Measurements from ENCODE around the gene ABI3BP. TPM values are rescaled to one million over a fixed set of nuclear protein-coding genes. Genes with fewer than 3 reads are reported as not detected.
A peak's percentile ranks its signal among the peaks of the same experiment; 100 is the strongest.

Gene ABI3BP
- total and polyA plus RNA-seq, 2 donors (not counting 1 experiment from before 2014, with no cell fraction given), result 4.8 to 62.9 TPM

GRCh38 chr3:100850156-100850555, 143.1 kb downstream of the ABI3BP start:
- Histone ChIP-seq H3K4me1 (ENCODE audit: control insufficient read depth, extremely low read depth, insufficient read depth, low read length) (no peaks in the 10 kb centered on the region), H3K79me2 (ENCODE audit: control insufficient read depth, insufficient read depth, low read length) (no peaks in the 10 kb centered on the region), H3K9ac (ENCODE audit: insufficient read depth, low read length) (no peak overlapping the region), H2AFZ (ENCODE audit: low read length) (no peak overlapping the region), H3K4me2 (ENCODE audit: extremely low read depth, insufficient read depth, low read length) (no peak overlapping the region), H3K36me3 (ENCODE audit: control insufficient read depth, insufficient read depth, low read length) (no peaks in the 10 kb centered on the region), H3K27ac (ENCODE audit: insufficient read depth, low read length) (no peak overlapping the region), H3K4me3 (replicated peaks in 1 of 4; ENCODE audit: control extremely low read depth in 1 of 4, insufficient read depth in 1 of 4, low read depth in 3 of 4, low read length in 4 of 4) (no peak overlapping the region), H4K20me1 (ENCODE audit: control insufficient read depth, extremely low read depth, insufficient read depth, low read length) (no peaks in the 10 kb centered on the region), H3K27me3 (ENCODE audit: control insufficient read depth, insufficient read depth, low read length) (no peaks in the 10 kb centered on the region), H3K9me3 (ENCODE audit: control insufficient read depth, insufficient read depth, low read depth, low read length) (no peaks in the 10 kb centered on the region)
- no peak for DNase-seq (ENCODE audit: low read depth in 2 of 2)
- TF ChIP-seq CTCF (conservative IDR thresholded peaks at IDR 0.05 in 1 of 2, IDR thresholded peaks at IDR 0.05 in 1 of 2; ENCODE audit: low read depth in 1 of 2, low read length in 2 of 2), result no peak
- TF ChIP-seq EZH2 (IDR thresholded peaks at IDR 0.05; ENCODE audit: low read length, missing control alignments), result no peak

GRCh38 chr3:100844063-100844936, 148.9 kb downstream of the ABI3BP start:
- peak in 1 of 2 donors; percentile 37 for DNase-seq (ENCODE audit: low read depth in 2 of 2)
- Histone ChIP-seq H3K9me3 (ENCODE audit: control insufficient read depth, insufficient read depth, low read depth, low read length) (no peaks in the 10 kb centered on the region), H3K4me3 (replicated peaks in 1 of 4; ENCODE audit: control extremely low read depth in 1 of 4, insufficient read depth in 1 of 4, low read depth in 3 of 4, low read length in 4 of 4) (no peak overlapping the region), H3K27me3 (ENCODE audit: control insufficient read depth, insufficient read depth, low read length) (no peaks in the 10 kb centered on the region), H3K9ac (ENCODE audit: insufficient read depth, low read length) (no peak overlapping the region), H3K36me3 (ENCODE audit: control insufficient read depth, insufficient read depth, low read length) (no peaks in the 10 kb centered on the region), H2AFZ (ENCODE audit: low read length) (no peak overlapping the region), H3K4me1 (ENCODE audit: control insufficient read depth, extremely low read depth, insufficient read depth, low read length) (no peaks in the 10 kb centered on the region), H3K27ac (ENCODE audit: insufficient read depth, low read length) (no peak overlapping the region), H3K79me2 (ENCODE audit: control insufficient read depth, insufficient read depth, low read length) (no peaks in the 10 kb centered on the region), H4K20me1 (ENCODE audit: control insufficient read depth, extremely low read depth, insufficient read depth, low read length) (no peaks in the 10 kb centered on the region), H3K4me2 (ENCODE audit: extremely low read depth, insufficient read depth, low read length) (peak overlapping the region; percentile 30)
- TF ChIP-seq CTCF (conservative IDR thresholded peaks at IDR 0.05 in 1 of 2, IDR thresholded peaks at IDR 0.05 in 1 of 2; ENCODE audit: low read depth in 1 of 2, low read length in 2 of 2), result no peak
- TF ChIP-seq EZH2 (IDR thresholded peaks at IDR 0.05; ENCODE audit: low read length, missing control alignments), result no peak

GRCh38 chr3:100838157-100838556, 155.1 kb downstream of the ABI3BP start:
- H3K27me3 ChIP-seq (ENCODE audit: control insufficient read depth, insufficient read depth, low read length), result no peaks in the 10 kb centered on the region
- no peak overlapping the region for H2AFZ ChIP-seq (ENCODE audit: low read length)
- no peak overlapping the region for H3K9ac ChIP-seq (ENCODE audit: insufficient read depth, low read length)
- H3K4me1 ChIP-seq (ENCODE audit: control insufficient read depth, extremely low read depth, insufficient read depth, low read length), result no peaks in the 10 kb centered on the region
- no peaks in the 10 kb centered on the region for H3K9me3 ChIP-seq (ENCODE audit: control insufficient read depth, insufficient read depth, low read depth, low read length)
- no peaks in the 10 kb centered on the region for H3K79me2 ChIP-seq (ENCODE audit: control insufficient read depth, insufficient read depth, low read length)
- TF ChIP-seq EZH2 (IDR thresholded peaks at IDR 0.05; ENCODE audit: low read length, missing control alignments), result no peak
- TF ChIP-seq CTCF (conservative IDR thresholded peaks at IDR 0.05 in 1 of 2, IDR thresholded peaks at IDR 0.05 in 1 of 2; ENCODE audit: low read depth in 1 of 2, low read length in 2 of 2), result no peak
- H3K27ac ChIP-seq (ENCODE audit: insufficient read depth, low read length), result no peak overlapping the region
- H3K36me3 ChIP-seq (ENCODE audit: control insufficient read depth, insufficient read depth, low read length), result no peaks in the 10 kb centered on the region
- no peak overlapping the region for H3K4me3 ChIP-seq (replicated peaks in 1 of 4; ENCODE audit: control extremely low read depth in 1 of 4, insufficient read depth in 1 of 4, low read depth in 3 of 4, low read length in 4 of 4)
- H4K20me1 ChIP-seq (ENCODE audit: control insufficient read depth, extremely low read depth, insufficient read depth, low read length), result no peaks in the 10 kb centered on the region
- DNase-seq (ENCODE audit: low read depth in 2 of 2), result no peak
- H3K4me2 ChIP-seq (ENCODE audit: extremely low read depth, insufficient read depth, low read length), result no peak overlapping the region

Data from fibroblast of lung (primary cell).